Parathyroid adenoma (tissue), 2 donors: ENCODE measurements around the gene MS4A14.

Experiments
- H2AFZ ChIP-seq: fragments of 300-600 bp; sonication (generic); one replicate; pipeline ENCODE4 v1.7.0; 2017; ENCODE audit warnings: antibody characterized with exemption, mild to moderate bottlenecking
- H3K27ac ChIP-seq: fragments of 300-600 bp; sonication (generic); one replicate; pipeline ENCODE4 v1.7.0; 2017
- H3K27me3 ChIP-seq: fragments of 300-600 bp; sonication (generic); one replicate; pipeline ENCODE4 v1.7.0; 2017; ENCODE audit warnings: low read length; ENCODE audit not compliant: control insufficient read depth, insufficient read depth
- H3K36me3 ChIP-seq: fragments of 300-600 bp; sonication (generic); one replicate; pipeline ENCODE4 v1.7.0; 2017; ENCODE audit warnings: low read length; ENCODE audit not compliant: control insufficient read depth, insufficient read depth
- H3K4me1 ChIP-seq: fragments of 300-600 bp; sonication (generic); one replicate; pipeline ENCODE4 v1.7.0; 2017; ENCODE audit warnings: control low read depth
- H3K4me2 ChIP-seq: fragments of 300-600 bp; sonication (generic); one replicate; pipeline ENCODE4 v1.7.0; 2017; ENCODE audit warnings: low read length
- H3K4me3 ChIP-seq: fragments of 300-600 bp; sonication (generic); one replicate; pipeline ENCODE4 v1.7.0; 2017; ENCODE audit warnings: low read depth, low read length
- H3K79me2 ChIP-seq: fragments of 300-600 bp; sonication (generic); one replicate; pipeline ENCODE4 v1.7.0; 2017; ENCODE audit warnings: control low read depth
- H3K9ac ChIP-seq: fragments of 300-600 bp; sonication (generic); one replicate; pipeline ENCODE4 v1.7.0; 2017; ENCODE audit warnings: mild to moderate bottlenecking
- H3K9me3 ChIP-seq: fragments of 300-600 bp; sonication (generic); one replicate; pipeline ENCODE4 v1.7.0; 2017; ENCODE audit warnings: low read length; ENCODE audit not compliant: control insufficient read depth
- CTCF ChIP-seq: fragments of 300-600 bp; sonication (generic); IDR thresholded peaks from one replicate; pipeline ENCODE4 v1.7.0; 2017; ENCODE audit warnings: antibody characterized with exemption, mild to moderate bottlenecking
- donor health status: primary hyperparathyroidism.

Gene MS4A14

GRCh38 chr11:60394666-60395380 is 1.4 kb upstream of the MS4A14 start:
- H3K9ac ChIP-seq, result no peak overlapping the region
- H3K4me3 ChIP-seq, result no peak overlapping the region
- no peaks in the 10 kb centered on the region for H3K4me1 ChIP-seq
- no peaks in the 10 kb centered on the region for H3K36me3 ChIP-seq
- H3K9me3 ChIP-seq, result no peaks in the 10 kb centered on the region
- H3K4me2 ChIP-seq, result no peak overlapping the region
- H3K27ac ChIP-seq, result no peak overlapping the region
- no peaks in the 10 kb centered on the region for H3K27me3 ChIP-seq
- no peak for TF ChIP-seq CTCF
- H2AFZ ChIP-seq, result no peak overlapping the region
- no peaks in the 10 kb centered on the region for H3K79me2 ChIP-seq

- Histone ChIP-seq H3K27ac (no peak overlapping the region), H2AFZ (no peak overlapping the region), H3K4me2 (no peak overlapping the region), H3K4me3 (no peak overlapping the region), H3K4me1 (no peaks in the 10 kb centered on the region), H3K9me3 (no peaks in the 10 kb centered on the region), H3K27me3 (no peaks in the 10 kb centered on the region), H3K36me3 (no peaks in the 10 kb centered on the region), H3K79me2 (no peaks in the 10 kb centered on the region), H3K9ac (no peak overlapping the region)
- TF ChIP-seq CTCF, result no peak
Measured at GRCh38 chr11:60396799-60397198, 540 bp downstream of the MS4A14 start.

GRCh38 chr11:60420015-60420414 is 23.8 kb downstream of the MS4A14 start:
- H3K27me3 ChIP-seq, result no peaks in the 10 kb centered on the region
- no peaks in the 10 kb centered on the region for H3K4me1 ChIP-seq
- H3K9ac ChIP-seq, result no peak overlapping the region
- H3K4me2 ChIP-seq, result no peak overlapping the region
- no peak overlapping the region for H3K4me3 ChIP-seq
- H2AFZ ChIP-seq, result no peak overlapping the region
- no peaks in the 10 kb centered on the region for H3K36me3 ChIP-seq
- no peaks in the 10 kb centered on the region for H3K79me2 ChIP-seq
- no peak for TF ChIP-seq CTCF
- H3K9me3 ChIP-seq, result no peaks in the 10 kb centered on the region
- H3K27ac ChIP-seq, result no peak overlapping the region

- no peak for TF ChIP-seq CTCF
- Histone ChIP-seq H3K27ac (no peak overlapping the region), H3K4me1 (no peaks in the 10 kb centered on the region), H3K4me3 (no peak overlapping the region), H3K79me2 (no peaks in the 10 kb centered on the region), H3K9me3 (no peaks in the 10 kb centered on the region), H3K36me3 (no peaks in the 10 kb centered on the region), H2AFZ (no peak overlapping the region), H3K27me3 (no peaks in the 10 kb centered on the region), H3K9ac (no peak overlapping the region), H3K4me2 (no peak overlapping the region)
Measured at GRCh38 chr11:60422609-60423008, 26.4 kb downstream of the MS4A14 start.

- no peak for TF ChIP-seq CTCF
- H3K9me3 ChIP-seq, result no peaks in the 10 kb centered on the region
- no peak overlapping the region for H3K9ac ChIP-seq
- H3K4me3 ChIP-seq, result no peak overlapping the region
- no peak overlapping the region for H2AFZ ChIP-seq
- H3K36me3 ChIP-seq, result no peaks in the 10 kb centered on the region
- H3K27me3 ChIP-seq, result no peaks in the 10 kb centered on the region
- H3K27ac ChIP-seq, result no peak overlapping the region
- H3K4me2 ChIP-seq, result no peak overlapping the region
- no peaks in the 10 kb centered on the region for H3K4me1 ChIP-seq
- no peaks in the 10 kb centered on the region for H3K79me2 ChIP-seq
Measured at GRCh38 chr11:60428517-60428916, 32.3 kb downstream of the MS4A14 start.
